CD14-positive monocyte (primary cell): ENCODE measurements around the gene PPA1. TPM values are rescaled to one million over a fixed set of nuclear protein-coding genes. Genes with fewer than 3 reads are reported as not detected.

Source experiments
- DNase-seq, 3 donors: peaks; one replicate each; pipeline ENCODE4 v3.0.0-alpha.2; 2011 to 2022
- H2AFZ ChIP-seq: 2 replicates; pipeline ENCODE4 v1.6.0; 2012; ENCODE audit warnings: mild to moderate bottlenecking, low read depth, low read length, inconsistent platforms; ENCODE audit not compliant: insufficient read depth, poor library complexity, severe bottlenecking
- H3K27ac ChIP-seq, 2 donors: 1 replicate in 1 of 2; 2 replicates in 1 of 2; pipeline ENCODE4 v1.5.1; 2012 to 2013; ENCODE audit warnings: low read length in 2 of 2, control low read depth in 1 of 2, inconsistent platforms in 1 of 2, low read depth in 1 of 2, mild to moderate bottlenecking in 1 of 2
- H3K27me3 ChIP-seq, 2 donors: one replicate each; pipeline versions ENCODE4 v1.6.0 to v1.6.1; 2011 to 2013; ENCODE audit warnings: low read length in 2 of 2; ENCODE audit not compliant: control insufficient read depth in 2 of 2, insufficient read depth in 2 of 2
- H3K36me3 ChIP-seq, 2 donors: replicated peaks in 1 of 2; 1 replicate in 1 of 2; 2 replicates in 1 of 2; pipeline versions ENCODE4 v1.5.1 to v1.6.1; 2012 to 2013; ENCODE audit warnings: low read length in 2 of 2, control low read depth in 1 of 2, inconsistent platforms in 1 of 2, mild to moderate bottlenecking in 1 of 2; ENCODE audit not compliant: insufficient read depth in 2 of 2, control insufficient read depth in 1 of 2
- H3K4me1 ChIP-seq, 2 donors: 1 replicate in 1 of 2; 2 replicates in 1 of 2; pipeline versions ENCODE4 v1.5.1 to v1.6.1; 2012 to 2013; ENCODE audit warnings: low read length in 2 of 2, control low read depth in 1 of 2, inconsistent platforms in 1 of 2, mild to moderate bottlenecking in 1 of 2, moderate library complexity in 1 of 2; ENCODE audit not compliant: insufficient read depth in 2 of 2, control insufficient read depth in 1 of 2
- H3K4me2 ChIP-seq: replicated peaks from 2 replicates; pipeline ENCODE3; 2012; ENCODE audit warnings: low read length, moderate library complexity, mild to moderate bottlenecking; ENCODE audit not compliant: poor library complexity, severe bottlenecking; ENCODE audit errors: extremely low read depth
- H3K4me3 ChIP-seq, 3 experiments: fragments of 200-600 bp in 1 of 3; sonication (generic) in 1 of 3; replicated peaks in 1 of 3; 1 replicate in 2 of 3; 2 replicates in 1 of 3; pipeline ENCODE4 v1.5.1; 2011 to 2013; ENCODE audit warnings: low read length in 3 of 3, mild to moderate bottlenecking in 3 of 3, control low read depth in 2 of 3, low read depth in 2 of 3, inconsistent platforms in 1 of 3, moderate library complexity in 1 of 3
- H3K79me2 ChIP-seq: 2 replicates; pipeline ENCODE4 v1.6.0; 2012; ENCODE audit warnings: mild to moderate bottlenecking, control low read depth, inconsistent platforms, low read length, moderate library complexity; ENCODE audit not compliant: insufficient read depth
- H3K9ac ChIP-seq: 2 replicates; pipeline ENCODE4 v1.6.0; 2017; ENCODE audit warnings: low read length, mild to moderate bottlenecking; ENCODE audit not compliant: insufficient read depth, poor library complexity, severe bottlenecking
- H3K9me3 ChIP-seq, 2 donors: replicated peaks in 1 of 2; 1 replicate in 1 of 2; 2 replicates in 1 of 2; pipeline versions ENCODE4 v1.5.1 to v1.6.1; 2012 to 2013; ENCODE audit warnings: low read length in 2 of 2, control low read depth in 1 of 2; ENCODE audit not compliant: control insufficient read depth in 1 of 2, insufficient read depth in 1 of 2
- H4K20me1 ChIP-seq: 2 replicates; pipeline ENCODE4 v1.6.0; 2012; ENCODE audit warnings: mild to moderate bottlenecking, low read length, control low read depth, moderate library complexity; ENCODE audit not compliant: insufficient read depth
- H3K27ac Mint-ChIP-seq, 7 donors: one replicate each; pipeline ENCODE4 v1.8.0; 2020; ENCODE audit warnings: mild to moderate bottlenecking in 7 of 7, mixed read lengths in 7 of 7, moderate library complexity in 6 of 7, inconsistent platforms in 2 of 7
- H3K27me3 Mint-ChIP-seq, 3 donors: one replicate each; pipeline ENCODE4 v1.8.0; 2021 to 2022; ENCODE audit warnings: low read depth in 3 of 3, mild to moderate bottlenecking in 3 of 3, mixed read lengths in 3 of 3, moderate library complexity in 3 of 3, inconsistent platforms in 1 of 3
- H3K36me3 Mint-ChIP-seq, 2 donors: one replicate each; pipeline ENCODE4 v1.8.0; 2020; ENCODE audit warnings: mixed read lengths in 2 of 2, inconsistent platforms in 1 of 2, mild to moderate bottlenecking in 1 of 2
- H3K4me1 Mint-ChIP-seq: one replicate; pipeline ENCODE4 v1.8.0; 2020; ENCODE audit warnings: mild to moderate bottlenecking, mixed read lengths
- H3K4me3 Mint-ChIP-seq, 2 donors: one replicate each; pipeline ENCODE4 v1.8.0; 2020; ENCODE audit warnings: mild to moderate bottlenecking in 2 of 2, mixed read lengths in 2 of 2, moderate library complexity in 1 of 2
- H3K9me3 Mint-ChIP-seq, 7 donors: one replicate each; pipeline ENCODE4 v1.8.0; 2020 to 2022; ENCODE audit warnings: mixed read lengths in 7 of 7, mild to moderate bottlenecking in 6 of 7, moderate library complexity in 6 of 7, inconsistent platforms in 2 of 7
- WGBS: methylation state at CpG from one replicate; pipeline ENCODE4 v1.1.5; 2013; ENCODE audit warnings: missing lambda C conversion rate; ENCODE audit not compliant: insufficient coverage; 5-methylcytosine and 5-hydroxymethylcytosine counted together
- intact Hi-C, 2 donors: fragments of 100-400 bp; cut with micrococcal nuclease; formaldehyde crosslinking; loops; one replicate each; pipeline versions ENCODE4 v1.15.0 to v1.15.1; 2023
- polyA plus RNA-seq, 3 donors: library from polyadenylated mRNA; depleted of rRNA in 1 of 3; unstranded in 2 of 3; stranded (reverse) in 1 of 3; fragments of 300-500 nt in 2 of 3; fragments of >200 nt in 1 of 3; fragmentation: Illumina TruSeq in 2 of 3; gene quantifications; 1 replicate in 2 of 3; 2 replicates in 1 of 3; pipeline ENCODE4 v1.2.3, GENCODE V29; 2012 to 2021
- TF ChIP-seq, protein P1 (sequence below): fragments of 200-600 bp; IDR thresholded peaks from one replicate; pipeline ENCODE4 v1.8.0; 2022; ENCODE audit warnings: antibody characterized with exemption, mild to moderate bottlenecking

PPA1 gene
- polyA plus RNA-seq, 3 donors = 30.9 to 125 (median 112) TPM

DNA sequence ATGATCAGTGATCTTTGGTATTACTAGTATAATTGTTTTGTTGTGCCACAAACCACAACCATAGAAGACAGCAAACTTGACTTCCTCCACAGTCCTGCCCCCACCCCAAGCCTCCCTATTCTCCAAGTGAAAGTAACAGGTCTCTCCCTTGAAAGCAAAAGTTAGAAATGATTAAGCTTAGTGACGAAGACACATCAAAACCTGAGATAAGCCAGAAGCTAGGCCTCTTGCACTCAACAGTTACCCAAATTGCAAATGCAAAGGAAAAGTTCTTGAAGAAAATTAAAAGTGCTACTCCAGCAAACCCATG is 70.4 kb downstream of the PPA1 start:
- H3K36me3 ChIP-seq = peaks cover 38 to 63% of the 10 kb centered on the region in 2 donors

DNA sequence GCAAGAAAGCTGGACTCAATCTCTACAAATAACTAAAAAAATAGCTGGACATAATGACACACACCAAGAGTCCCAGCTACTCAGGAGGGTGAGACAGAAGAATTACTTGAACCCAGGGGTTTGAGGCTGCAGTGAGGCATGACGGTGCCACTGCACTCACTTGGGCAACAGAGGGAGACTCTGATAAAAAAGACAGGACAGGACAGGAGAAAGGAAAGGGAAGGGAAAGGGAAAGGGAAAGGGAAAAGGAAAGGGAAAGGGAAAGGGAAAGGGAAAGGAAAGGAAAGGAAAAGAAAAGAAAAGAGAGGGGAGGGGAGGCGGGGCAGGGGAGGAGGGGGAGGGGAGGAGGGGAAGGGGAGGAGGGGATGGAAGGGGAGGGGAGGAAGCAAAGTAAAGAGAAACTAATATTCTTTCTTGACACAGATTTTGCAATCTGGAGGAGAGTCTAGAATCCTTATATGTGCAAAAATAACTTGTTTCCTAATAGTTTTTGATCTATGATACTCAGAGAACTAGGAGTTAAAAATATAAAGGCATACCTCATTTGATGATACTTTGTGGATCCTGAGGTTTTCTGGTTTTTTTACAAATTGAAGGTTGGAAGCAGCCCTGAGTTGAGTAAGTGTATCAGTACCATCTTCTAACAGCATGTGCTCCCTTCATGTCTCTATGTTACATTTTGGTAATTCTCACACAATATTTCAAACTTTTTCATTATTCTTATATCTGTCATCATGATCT is 70.9 kb downstream of the PPA1 start:
- Mint-ChIP-seq H3K27ac (peak overlapping the region; percentile 43 to 90 (median 81)), H3K27me3 (no peaks in the 10 kb centered on the region), H3K36me3 (peaks cover 51 to 68% of the 10 kb centered on the region in 2 donors), H3K4me3 (peak overlapping the region in 1 of 2 donors; percentile 48), H3K9me3 (no peaks in the 10 kb centered on the region), H3K4me1 (peaks cover 44% of the 10 kb centered on the region)
- intact Hi-C loops = no loop called here
- Histone ChIP-seq H3K4me2 (peak overlapping the region; percentile 54), H3K9ac (no peak overlapping the region), H3K79me2 (peaks cover 95% of the 10 kb centered on the region), H3K9me3 (no peaks in the 10 kb centered on the region), H2AFZ (no peak overlapping the region), H4K20me1 (peaks cover 98% of the 10 kb centered on the region), H3K36me3 (peaks cover 41 to 63% of the 10 kb centered on the region in 2 donors), H3K27ac (peak overlapping the region in 1 of 2 donors; percentile 55), H3K27me3 (no peaks in the 10 kb centered on the region), H3K4me1 (peaks cover 32 to 36% of the 10 kb centered on the region in 2 donors), H3K4me3 (peak overlapping the region in 1 of 3 experiments; percentile 17)
- no peak for DNase-seq
- TF ChIP-seq, protein P1, sequence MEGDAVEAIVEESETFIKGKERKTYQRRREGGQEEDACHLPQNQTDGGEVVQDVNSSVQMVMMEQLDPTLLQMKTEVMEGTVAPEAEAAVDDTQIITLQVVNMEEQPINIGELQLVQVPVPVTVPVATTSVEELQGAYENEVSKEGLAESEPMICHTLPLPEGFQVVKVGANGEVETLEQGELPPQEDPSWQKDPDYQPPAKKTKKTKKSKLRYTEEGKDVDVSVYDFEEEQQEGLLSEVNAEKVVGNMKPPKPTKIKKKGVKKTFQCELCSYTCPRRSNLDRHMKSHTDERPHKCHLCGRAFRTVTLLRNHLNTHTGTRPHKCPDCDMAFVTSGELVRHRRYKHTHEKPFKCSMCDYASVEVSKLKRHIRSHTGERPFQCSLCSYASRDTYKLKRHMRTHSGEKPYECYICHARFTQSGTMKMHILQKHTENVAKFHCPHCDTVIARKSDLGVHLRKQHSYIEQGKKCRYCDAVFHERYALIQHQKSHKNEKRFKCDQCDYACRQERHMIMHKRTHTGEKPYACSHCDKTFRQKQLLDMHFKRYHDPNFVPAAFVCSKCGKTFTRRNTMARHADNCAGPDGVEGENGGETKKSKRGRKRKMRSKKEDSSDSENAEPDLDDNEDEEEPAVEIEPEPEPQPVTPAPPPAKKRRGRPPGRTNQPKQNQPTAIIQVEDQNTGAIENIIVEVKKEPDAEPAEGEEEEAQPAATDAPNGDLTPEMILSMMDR = no peak
- 56% methylated on average over 1 of the region's 2 CpGs for WGBS

More for the DNA sequence above, 70.4 kb downstream of the PPA1 start:
- DNase-seq = no peak
- Histone ChIP-seq H4K20me1 (peaks cover 99% of the 10 kb centered on the region), H3K4me1 (peaks cover 32 to 36% of the 10 kb centered on the region in 2 donors), H3K4me3 (peak overlapping the region in 1 of 3 experiments; percentile 17), H3K4me2 (peak overlapping the region; percentile 54), H3K9me3 (no peaks in the 10 kb centered on the region), H3K9ac (no peak overlapping the region), H3K79me2 (peaks cover 95% of the 10 kb centered on the region), H2AFZ (no peak overlapping the region), H3K27me3 (no peaks in the 10 kb centered on the region), H3K27ac (peak overlapping the region in 1 of 2 donors; percentile 55)
- no CpG with 5 or more reads among the region's 1 CpG for WGBS
- no peaks in the 10 kb centered on the region for H3K27me3 Mint-ChIP-seq
- no peaks in the 10 kb centered on the region for H3K9me3 Mint-ChIP-seq
- peaks cover 46 to 65% of the 10 kb centered on the region in 2 donors for H3K36me3 Mint-ChIP-seq
- H3K27ac Mint-ChIP-seq = peak overlapping the region in 6 of 7 donors; percentile 11 to 61 (median 39)
- H3K4me1 Mint-ChIP-seq = peaks cover 45% of the 10 kb centered on the region
- intact Hi-C loops = no loop called here
- H3K4me3 Mint-ChIP-seq = peak overlapping the region in 1 of 2 donors; percentile 48
- TF ChIP-seq, protein P1 = no peak
